ENCODE data around the gene CDA.

Gene CDA

DNA sequence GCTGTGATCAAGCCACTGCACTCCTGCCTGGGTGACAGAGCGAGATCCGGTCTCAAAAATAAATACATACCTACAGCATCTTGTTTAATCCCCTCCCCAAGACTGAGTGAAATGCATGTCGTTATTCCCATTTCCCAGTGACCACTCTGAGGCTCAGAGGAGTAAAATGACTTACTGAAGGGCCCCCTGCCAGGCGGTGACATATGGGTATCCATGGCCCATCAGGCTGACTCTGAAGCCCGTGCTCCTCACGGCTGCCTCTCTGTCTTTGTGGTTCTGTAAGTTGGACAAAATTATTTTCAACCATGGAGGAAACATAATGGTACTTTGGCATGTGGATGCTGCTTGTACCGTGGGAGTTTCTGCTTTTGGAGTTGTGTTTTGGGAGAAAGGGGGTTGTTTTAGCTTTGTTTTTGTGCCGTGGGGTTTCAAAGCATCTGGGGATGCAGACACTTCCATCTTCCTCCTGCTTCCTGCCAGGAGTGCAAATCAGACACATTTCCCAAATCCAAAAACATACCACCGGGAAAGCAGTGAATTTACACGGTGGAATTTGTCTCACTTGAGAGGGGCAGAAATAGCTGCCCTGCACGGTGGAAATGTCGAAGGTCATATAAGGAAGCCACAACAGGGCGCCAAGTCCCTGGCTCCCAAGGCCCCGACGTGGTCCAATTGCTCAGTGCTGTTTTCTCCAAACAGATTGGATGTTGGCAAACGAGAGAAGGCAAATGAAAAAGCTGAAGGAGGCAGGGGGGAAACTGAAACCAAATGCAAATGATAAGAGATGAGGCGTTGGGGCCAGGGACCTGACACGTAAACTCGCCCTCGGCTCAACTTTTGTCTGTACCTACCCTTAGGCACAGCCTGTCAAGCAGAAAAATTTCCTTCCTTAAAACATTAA, 27.3 kb downstream of the CDA start:
- no peak for DNase-seq (ENCODE audit: low spot score)

DNA sequence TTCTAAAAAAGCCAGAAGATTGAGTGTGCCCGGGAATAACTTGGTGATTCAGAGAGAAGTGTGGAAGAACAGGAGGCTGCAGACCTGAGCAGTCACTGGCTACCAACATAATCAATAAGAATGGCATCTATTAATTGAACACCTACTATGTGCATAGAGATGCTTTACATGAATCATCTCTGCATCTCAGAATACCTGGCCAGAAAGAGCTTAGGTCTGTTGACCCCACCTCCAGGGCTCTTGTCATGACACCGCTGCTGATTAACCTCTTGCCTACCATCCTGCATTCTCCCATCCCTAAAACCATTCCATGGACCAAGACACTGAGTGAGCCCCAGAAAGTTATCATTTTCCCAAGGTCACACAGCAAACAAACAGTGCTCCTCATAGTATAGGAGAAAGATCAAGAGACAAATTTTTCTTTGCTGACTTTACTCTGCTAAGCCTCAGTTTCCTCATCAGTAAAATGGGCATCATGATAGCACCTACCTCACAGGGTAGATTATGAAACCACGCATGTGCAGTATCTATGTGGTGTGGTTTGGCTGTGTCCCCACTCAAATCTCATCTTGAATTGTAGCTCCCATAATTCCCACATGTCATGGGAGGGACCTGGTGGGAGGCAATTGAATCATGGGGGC, 28.1 kb downstream of the CDA start:
- DNase-seq (ENCODE audit: low spot score): no peak

DNA sequence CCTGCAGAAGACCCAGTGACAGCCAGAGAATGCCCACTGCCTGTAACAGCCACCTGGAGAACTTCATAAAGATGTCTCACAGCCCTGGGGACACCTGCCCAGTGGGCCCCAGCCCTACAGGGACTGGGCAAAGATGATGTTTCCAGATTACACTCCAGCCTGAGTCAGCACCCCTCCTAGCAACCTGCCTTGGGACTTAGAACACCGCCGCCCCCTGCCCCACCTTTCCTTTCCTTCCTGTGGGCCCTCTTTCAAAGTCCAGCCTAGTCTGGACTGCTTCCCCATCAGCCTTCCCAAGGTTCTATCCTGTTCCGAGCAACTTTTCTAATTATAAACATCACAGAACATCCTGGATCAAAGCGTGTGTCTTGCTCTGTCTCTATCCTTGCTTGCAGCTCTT, 29.7 kb downstream of the CDA start:
- no peak for DNase-seq (ENCODE audit: low spot score)

DNA sequence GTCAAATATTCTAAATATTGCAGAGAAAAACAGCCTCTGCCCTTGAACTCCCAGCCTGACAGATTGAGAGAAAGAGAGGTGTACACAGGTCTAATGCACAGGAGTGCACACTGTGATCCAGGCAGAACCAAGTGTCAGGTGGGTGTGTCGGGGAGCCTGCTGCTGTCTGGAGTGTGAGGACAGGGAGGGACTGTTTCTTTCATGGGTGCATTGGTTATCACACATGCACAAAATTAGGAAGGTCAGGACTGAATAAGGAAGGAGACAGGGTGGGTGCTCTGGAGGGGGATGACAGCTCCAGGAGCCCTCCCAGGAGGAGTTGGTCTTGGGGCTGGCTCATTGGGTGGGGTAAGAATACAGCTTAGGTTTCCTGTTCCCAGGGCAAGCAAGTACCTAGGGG, 31.1 kb downstream of the CDA start:
- DNase-seq (ENCODE audit: low spot score): no peak

DNA sequence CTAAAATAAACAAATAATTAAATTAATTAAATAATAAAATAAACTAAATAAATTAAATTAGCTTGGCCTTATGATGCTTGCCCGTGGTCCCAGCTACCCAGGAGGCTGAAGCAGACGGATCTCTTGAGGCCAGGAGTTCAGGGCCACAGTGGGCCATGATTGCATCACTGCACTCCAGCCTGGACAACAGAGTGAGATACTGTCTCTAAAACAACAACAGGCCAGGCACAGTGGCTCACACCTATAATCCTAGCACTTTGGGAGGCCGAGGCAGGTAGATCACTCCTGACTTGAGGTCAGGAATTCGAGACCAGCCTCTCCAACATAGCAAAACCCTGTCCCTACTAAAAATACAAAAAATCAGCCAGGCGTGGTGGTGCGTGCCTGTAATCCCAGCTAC, 32.1 kb downstream of the CDA start:
- DNase-seq (ENCODE audit: low spot score): no peak

DNA sequence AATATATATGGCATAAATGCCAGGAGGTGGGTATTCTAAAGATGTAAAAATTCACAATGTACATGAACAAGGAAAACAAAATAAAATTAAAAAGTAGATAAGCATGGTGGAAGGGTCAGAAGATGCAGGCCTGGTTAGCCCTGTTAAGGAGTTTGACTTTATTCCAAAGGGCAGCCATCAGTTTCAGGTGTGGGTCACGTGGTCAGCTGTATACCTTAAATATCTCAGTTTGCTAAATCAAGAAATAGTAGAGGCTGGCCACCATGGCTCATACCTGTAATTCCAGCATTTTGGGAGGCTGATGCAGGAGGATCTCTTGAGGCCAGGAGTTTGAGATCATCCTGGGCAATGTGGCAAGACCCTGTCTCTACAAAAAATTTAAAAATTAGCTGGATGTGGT, 35.8 kb downstream of the CDA start:
- DNase-seq (ENCODE audit: low spot score): no peak

DNA sequence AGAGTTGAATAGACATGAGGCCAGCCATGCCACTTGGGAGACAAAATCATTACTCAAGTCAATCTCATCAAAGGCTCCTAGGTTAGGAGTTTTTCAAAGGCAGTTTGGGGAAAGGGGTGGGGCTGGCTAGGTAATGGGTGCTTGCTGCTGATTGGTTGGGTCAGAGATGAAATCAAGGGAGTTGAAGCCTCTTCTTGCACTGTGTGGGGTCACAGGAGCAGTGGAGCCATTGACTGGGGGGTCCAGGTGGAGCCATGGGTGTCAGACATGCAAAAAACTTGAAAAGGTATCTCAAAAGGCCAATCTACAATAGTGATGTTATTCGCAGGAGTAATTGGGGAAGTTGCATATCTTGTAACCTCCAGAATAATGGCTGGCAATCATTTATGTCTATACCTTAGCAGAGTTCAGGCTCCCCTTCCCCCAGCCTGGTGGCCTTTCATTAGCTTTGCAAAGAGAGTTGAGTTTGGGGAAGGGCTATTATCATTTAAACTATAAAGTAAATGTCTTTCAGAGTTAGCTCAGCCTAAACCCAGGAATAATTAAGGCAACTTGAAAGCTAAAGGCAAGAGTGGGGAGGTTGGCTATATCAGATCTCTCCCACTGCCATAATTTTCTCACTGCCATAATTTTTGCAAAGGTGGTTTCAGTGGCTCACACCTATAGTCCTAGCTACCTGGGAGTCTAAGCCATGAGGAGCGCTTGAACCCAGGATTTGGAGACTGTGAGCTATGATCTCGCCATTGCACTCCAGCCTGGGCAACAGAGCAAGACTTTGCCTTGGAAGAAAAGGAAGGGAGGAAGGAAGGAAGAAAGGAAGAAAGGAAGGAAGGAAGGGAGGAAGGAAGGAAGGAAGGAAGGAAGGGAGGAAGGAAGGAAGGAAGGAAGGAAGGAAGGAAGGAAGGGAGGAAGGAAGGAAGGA, 36.5 kb downstream of the CDA start:
- DNase-seq (ENCODE audit: low spot score): no peak

DNA sequence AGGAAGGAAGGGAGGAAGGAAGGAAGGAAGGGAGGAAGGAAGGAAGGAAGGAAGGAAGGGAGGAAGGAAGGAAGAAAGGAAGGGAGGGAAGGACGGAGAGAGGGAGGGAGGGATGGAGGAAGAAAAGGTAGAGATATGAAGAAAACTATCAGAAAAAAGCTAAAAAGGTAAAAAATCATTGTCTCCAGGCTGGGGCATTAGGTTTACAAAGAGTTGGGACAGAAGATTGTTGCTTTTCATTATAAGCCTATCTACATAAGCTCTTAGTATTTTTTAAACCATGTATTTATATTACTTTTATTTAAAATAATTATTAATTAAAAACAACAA, 37.2 kb downstream of the CDA start:
- no peak for DNase-seq (ENCODE audit: low spot score)

DNA sequence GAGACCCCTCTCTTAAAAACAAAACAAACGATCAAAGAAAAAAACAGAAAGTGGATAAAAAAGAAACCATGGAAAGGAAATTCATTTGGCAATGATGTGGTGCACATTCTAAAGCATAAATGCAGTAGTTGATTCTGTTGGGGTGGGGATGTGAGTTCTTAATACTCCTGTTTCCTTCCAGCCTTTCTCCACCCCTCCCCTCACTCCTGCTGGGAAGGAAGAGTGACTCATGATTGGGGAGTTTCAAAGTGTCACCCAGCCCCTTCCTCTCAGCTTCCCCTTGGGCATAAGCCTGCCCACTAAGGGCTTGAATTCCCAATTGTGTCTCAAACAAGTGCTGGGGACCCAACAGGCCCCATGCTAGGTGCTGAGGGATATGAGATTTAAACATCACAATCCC, 37.6 kb downstream of the CDA start:
- no peak for DNase-seq (ENCODE audit: low spot score)

DNA sequence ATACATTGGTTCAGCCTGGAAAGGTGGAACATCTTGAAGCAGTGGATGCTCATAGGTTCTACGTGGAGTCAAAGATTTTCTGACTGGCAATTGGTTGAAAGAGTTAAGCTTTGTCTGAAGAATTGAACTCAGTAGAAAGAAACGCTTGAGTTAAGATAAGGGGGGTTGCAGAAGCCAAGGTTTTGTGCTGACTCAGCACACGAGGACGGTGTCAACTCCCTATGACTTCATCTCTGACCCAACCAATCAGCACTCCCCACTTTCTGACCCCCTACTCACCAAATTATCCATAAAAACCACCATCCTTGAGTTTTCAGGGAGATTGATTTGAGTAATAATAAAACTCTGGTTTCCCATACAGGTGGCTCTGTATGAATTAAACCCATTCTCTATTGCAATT, 41.8 kb downstream of the CDA start:
- no peak for DNase-seq (ENCODE audit: low spot score)

DNA sequence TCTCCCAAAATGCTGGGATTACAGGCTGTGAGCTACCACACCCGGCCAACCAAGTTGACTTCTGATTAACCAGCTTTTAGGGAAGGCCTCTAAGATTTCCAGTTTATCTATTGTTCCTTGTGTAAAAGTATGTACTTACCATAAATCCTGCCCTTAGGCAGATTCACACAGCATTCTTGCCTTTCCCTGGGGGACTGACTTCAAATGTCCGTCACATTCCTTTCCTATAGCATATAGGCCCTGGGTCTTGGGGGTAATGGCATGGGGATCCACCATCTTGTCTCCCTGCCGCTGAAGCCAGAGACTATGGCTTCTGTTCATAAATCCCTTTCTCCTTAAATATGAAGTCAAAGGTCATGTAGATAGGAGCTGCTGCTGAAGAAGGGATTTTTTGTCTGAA, 43.5 kb downstream of the CDA start:
- DNase-seq (ENCODE audit: low spot score): no peak

DNA sequence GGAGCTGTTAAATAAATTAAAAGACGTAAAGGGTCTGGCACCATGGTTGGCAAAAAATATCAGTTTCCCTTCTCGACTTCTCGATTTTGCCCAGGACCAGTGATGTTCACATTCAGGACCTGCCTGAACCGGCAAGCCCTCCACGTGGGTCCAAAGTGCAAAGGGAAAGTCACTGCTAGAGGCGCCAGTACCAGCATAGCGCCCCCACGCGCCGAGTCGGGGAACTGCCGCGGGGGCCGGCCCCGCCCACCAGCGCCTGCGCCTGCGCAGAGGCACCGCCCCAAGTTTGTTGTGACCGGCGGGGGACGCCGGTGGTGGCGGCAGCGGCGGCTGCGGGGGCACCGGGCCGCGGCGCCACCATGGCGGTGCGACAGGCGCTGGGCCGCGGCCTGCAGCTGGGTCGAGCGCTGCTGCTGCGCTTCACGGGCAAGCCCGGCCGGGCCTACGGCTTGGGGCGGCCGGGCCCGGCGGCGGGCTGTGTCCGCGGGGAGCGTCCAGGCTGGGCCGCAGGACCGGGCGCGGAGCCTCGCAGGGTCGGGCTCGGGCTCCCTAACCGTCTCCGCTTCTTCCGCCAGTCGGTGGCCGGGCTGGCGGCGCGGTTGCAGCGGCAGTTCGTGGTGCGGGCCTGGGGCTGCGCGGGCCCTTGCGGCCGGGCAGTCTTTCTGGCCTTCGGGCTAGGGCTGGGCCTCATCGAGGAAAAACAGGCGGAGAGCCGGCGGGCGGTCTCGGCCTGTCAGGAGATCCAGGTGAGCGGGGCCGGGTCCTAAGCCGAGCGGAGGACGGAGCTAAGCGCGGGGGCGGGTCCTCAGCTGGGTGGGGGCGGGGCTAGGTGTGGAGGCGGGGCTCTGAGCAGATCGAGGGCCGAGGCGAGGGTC, 44.5 kb downstream of the CDA start, which contains the start of gene PINK1:
PINK1 (plus strand) TSS at position 269 of the 875 bp plus-strand sequence; CDS start at position 360, 91 bp downstream.
- DNase-seq (ENCODE audit: low spot score): peak; percentile 89

DNA sequence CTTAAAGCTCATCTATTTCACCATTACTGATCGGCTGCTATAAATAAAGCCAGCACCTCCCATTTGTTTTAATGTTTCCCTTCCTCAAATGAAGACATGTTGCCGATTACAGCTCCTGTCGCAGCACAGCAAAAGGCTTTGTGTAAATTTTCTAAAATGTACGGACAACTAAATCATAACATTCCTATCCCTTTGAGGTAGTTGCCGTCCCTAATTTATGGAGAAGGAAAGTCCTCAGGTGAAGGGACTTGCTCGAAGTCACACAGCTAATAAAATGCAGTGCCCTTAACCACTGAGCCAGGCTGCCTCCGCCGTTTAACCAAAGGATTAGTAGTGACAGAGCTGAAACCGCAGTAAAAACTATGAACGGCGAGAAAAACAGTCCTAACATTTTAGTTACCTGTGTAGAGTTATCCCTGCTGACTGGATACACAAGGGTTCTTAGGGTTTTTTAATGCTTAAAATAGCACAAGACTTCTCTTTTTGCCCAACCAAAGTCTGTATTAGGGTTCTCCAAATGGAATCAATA, 45.2 kb downstream of the CDA start:
- DNase-seq (ENCODE audit: low spot score): no peak

DNA sequence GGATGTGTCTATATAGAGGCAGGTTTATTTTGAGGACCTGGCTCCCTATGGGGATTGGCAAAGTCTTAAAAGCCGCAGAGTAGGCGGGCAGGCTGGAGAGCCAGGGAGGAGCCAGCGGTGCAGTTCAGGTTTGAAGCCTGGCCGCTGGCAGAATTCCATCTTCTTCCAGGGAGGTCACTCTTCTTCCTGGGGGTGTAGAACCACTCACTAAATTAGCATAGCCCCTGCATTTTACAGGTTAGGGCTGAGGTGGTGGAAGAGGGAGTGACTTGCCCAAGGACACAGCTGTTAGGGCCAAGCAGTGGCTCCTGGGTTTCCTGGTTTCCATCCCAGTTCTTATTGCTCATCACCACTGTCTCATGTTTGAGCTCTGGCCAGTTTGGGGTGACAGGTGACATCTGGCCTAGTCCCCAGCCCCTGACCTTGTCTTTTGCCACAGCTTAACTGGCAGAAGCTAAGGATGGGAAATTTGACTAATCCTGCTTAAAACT, 45.7 kb downstream of the CDA start:
- no peak for DNase-seq (ENCODE audit: low spot score)

DNA sequence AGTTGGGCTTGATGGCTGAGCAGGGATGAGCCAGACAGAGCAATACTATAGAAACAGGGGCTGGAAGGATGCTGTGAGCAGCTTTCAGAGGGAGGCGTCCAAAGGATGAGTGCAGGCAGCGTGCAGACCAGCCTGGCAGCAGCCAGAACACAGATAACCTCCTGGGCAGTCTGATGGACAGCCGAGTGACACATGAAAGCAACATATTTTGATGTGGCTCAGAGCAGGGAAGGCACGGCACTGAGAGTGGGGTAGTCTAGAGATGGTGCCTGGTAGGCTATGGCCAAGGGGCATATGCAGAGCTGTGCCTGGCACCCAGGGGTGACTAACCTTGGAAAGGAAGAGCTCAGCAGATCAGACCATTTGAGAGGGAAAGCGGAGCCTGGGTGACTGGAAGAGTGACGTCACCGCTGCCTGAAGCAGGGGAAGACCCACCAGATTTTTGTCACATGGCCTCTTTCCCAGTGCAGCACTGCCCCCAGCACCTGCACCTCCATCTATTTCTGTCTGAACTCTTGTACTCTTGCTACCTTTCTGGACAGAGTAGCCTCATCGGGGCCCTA, 48.0 kb downstream of the CDA start:
- no peak for DNase-seq (ENCODE audit: low spot score)

DNA sequence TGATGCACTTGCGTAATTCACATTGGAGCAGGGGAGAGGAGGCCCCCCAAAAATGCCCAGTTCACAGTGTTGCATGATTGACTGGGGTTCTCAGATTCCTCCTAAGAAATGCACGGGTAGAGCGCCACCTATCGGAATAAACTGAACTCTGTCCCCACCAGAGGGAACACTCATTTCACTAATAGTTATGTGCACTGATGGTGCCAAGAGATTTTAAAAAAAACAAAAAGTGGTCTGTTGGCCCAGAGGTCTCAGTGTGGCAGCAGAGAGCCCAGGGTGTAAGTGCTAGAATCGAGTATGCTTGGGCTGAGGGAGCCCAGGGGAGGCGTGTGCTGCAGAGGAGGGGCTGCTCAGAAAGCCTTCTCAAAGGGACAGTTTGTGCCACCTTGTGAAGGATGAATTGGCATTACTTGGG, 51.3 kb downstream of the CDA start:
- no peak for DNase-seq (ENCODE audit: low spot score)

DNA sequence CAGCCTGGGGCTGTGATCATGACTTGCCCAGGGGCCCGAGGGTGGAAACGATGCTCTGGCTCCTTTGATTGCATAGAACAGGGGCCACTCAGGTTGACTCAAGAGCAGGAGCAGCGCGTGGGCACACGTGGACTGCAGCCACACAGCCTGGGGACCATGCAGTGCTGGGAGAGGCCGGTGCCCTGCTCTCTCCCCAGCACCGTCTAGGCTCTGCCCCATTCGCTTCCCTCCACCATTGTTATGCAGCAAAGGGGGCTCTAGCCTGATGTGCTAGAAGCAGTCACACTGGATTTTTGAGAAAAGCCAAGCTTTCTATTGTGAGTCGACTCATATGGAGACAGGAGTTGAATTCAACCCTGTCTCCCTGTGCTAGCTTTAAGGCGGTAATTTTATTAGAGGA, 53.1 kb downstream of the CDA start:
- no peak for DNase-seq (ENCODE audit: low spot score)

DNA sequence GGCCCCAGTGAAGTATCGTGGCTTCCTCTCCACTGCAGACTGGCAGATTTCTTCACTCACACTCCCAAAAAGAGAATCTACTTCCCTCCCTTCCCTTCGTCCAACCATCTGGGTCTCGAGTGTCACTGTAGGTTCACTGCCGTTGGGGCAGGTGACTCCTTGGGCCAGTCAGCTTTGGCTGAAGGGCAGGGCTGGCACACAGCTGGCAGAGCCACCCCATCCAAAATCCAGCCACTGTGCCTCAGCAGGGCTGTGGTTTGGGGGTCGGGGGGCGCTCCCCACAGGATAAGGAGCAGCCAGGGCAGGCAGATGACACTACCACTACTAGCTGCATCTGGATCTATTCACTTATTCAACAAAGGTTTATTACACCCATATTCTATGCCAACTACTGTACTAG, 54.2 kb downstream of the CDA start:
- no peak for DNase-seq (ENCODE audit: low spot score)

DNA sequence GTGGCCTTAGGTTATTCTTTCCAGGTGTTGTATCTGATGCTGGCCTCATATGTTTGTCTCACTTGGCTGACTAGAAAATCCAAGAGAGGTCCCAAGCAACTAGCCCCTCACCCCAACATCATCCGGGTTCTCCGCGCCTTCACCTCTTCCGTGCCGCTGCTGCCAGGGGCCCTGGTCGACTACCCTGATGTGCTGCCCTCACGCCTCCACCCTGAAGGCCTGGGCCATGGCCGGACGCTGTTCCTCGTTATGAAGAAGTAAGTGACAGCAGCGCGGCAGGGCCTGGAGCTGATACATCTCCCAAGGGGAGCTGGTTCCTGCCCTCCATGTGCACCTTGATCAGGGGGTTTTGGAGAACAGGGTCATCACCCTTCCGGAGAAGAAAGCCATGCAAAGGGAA, 55.5 kb downstream of the CDA start:
- DNase-seq (ENCODE audit: low spot score): no peak

DNA sequence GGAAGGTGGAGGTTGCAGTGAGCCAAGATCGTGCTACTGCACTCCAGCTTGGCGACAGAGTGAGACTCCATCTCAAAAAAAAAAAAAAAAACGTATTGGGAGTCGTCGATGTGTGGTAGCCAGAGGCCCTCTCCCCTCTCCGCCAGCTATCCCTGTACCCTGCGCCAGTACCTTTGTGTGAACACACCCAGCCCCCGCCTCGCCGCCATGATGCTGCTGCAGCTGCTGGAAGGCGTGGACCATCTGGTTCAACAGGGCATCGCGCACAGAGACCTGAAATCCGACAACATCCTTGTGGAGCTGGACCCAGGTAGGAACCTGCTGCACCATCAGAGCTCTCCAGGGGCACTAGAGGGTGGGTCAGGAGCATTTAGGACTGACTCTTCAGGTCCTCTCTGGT, 56.5 kb downstream of the CDA start:
- DNase-seq (ENCODE audit: low spot score): no peak

DNA sequence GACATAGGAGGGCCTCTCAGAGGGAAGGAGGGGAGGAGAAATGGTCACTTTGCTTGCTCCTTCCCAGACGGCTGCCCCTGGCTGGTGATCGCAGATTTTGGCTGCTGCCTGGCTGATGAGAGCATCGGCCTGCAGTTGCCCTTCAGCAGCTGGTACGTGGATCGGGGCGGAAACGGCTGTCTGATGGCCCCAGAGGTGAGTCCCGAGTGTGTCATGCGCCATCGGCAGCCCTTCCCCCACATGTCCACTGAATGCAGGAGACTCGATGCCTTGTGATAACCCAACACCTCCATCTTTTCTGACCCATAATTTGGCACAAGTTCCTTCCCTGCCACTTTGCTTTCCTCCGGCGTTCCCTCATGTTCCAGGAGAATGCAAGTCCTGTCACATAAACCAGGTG, 59.5 kb downstream of the CDA start:
- DNase-seq (ENCODE audit: low spot score): no peak

Data from left forelimb (tissue), 1 donor.